ENCODE data around the gene GPD2. TPM values are rescaled to one million over a fixed set of nuclear protein-coding genes. Genes with fewer than 3 reads are reported as not detected.

Gene GPD2
- polyA plus RNA-seq, 1 donor from 2014 or later: 3.5 TPM

DNA sequence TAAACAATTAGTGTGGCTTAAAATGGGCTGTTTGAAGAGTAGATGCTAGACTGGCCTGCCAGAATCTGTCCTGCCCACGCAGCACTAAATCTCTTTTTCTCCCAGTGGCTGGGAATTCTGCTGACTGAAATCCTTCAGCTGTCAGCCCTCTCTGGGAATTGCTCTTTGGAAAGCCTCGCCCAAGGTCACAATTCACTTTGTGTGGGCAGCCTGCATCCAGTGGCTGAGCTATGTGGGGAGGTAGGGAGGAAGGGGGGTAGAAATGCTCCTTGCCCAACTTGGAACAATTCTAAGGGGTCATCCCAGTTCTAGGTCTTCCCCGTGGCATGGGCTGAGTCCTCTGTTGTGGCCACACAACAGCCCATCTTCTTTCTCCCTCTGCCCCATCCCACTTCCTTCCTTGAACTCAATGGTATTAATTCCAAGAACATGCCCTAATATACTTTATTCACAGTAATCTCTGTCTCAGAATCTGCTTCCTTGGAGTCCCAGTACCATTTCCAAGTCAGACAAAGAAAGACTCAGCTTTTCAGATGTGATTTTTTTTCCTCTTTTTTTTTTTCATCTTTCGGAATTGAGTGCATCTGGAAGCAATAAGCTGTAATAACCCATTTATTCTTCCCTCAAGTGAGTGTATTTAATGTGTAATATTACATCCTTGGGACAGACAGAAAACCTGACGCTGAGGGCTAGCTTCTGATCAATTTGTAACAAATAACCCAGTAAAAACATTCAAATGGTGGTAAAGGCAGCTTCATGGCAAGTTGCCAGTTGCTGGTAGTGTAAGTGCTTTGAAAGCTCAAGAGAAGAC is 189.4 kb downstream of the GPD2 start:
- Histone ChIP-seq H3K9ac (ENCODE audit: low read length) (no peak overlapping the region), H3K36me3 (ENCODE audit: insufficient read depth, low read length) (no peaks in the 10 kb centered on the region), H3K4me3 (ENCODE audit: low read length) (no peak overlapping the region), H3K27ac (ENCODE audit: low read length) (no peak overlapping the region), H2AFZ (ENCODE audit: low read depth, low read length) (no peak overlapping the region), H3K4me2 (ENCODE audit: low read length) (no peak overlapping the region), H3F3A (ENCODE audit: insufficient read depth, low read length, poor library complexity, severe bottlenecking) (no peaks in the 10 kb centered on the region), H3K9me2 (ENCODE audit: insufficient read depth, low read length) (no peaks in the 10 kb centered on the region), H4K20me1 (ENCODE audit: insufficient read depth) (no peaks in the 10 kb centered on the region), H3K27me3 (ENCODE audit: insufficient read depth, low read depth, low read length) (no peaks in the 10 kb centered on the region), H3K79me2 (replicated peaks; ENCODE audit: insufficient read depth, low read length) (no peaks in the 10 kb centered on the region), H3K9me3 (ENCODE audit: low read length) (no peaks in the 10 kb centered on the region)
- TF ChIP-seq EP300 (conservative IDR thresholded peaks at IDR 0.05; ENCODE audit: poor library complexity, severe bottlenecking) (no peak), EZH2 (IDR thresholded peaks at IDR 0.05; ENCODE audit: borderline replicate concordance, insufficient read depth, low read length, poor library complexity, severe bottlenecking) (no peak), MXI1 (conservative IDR thresholded peaks at IDR 0.05; ENCODE audit: poor library complexity, severe bottlenecking) (no peak), REST (IDR thresholded peaks at IDR 0.05; ENCODE audit: borderline replicate concordance) (no peak), TAF1 (IDR thresholded peaks at IDR 0.05; ENCODE audit: low read depth) (no peak), POLR2AphosphoS5 (IDR thresholded peaks at IDR 0.05) (no peak), SMC3 (conservative IDR thresholded peaks at IDR 0.05; ENCODE audit: poor library complexity) (no peak), RAD21 (conservative IDR thresholded peaks at IDR 0.05) (no peak)
- TF ChIP-seq, protein P1, sequence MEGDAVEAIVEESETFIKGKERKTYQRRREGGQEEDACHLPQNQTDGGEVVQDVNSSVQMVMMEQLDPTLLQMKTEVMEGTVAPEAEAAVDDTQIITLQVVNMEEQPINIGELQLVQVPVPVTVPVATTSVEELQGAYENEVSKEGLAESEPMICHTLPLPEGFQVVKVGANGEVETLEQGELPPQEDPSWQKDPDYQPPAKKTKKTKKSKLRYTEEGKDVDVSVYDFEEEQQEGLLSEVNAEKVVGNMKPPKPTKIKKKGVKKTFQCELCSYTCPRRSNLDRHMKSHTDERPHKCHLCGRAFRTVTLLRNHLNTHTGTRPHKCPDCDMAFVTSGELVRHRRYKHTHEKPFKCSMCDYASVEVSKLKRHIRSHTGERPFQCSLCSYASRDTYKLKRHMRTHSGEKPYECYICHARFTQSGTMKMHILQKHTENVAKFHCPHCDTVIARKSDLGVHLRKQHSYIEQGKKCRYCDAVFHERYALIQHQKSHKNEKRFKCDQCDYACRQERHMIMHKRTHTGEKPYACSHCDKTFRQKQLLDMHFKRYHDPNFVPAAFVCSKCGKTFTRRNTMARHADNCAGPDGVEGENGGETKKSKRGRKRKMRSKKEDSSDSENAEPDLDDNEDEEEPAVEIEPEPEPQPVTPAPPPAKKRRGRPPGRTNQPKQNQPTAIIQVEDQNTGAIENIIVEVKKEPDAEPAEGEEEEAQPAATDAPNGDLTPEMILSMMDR (IDR thresholded peaks at IDR 0.05; ENCODE audit: poor library complexity, severe bottlenecking): no peak

- Histone ChIP-seq H4K20me1 (ENCODE audit: insufficient read depth) (no peaks in the 10 kb centered on the region), H3K4me3 (ENCODE audit: low read length) (no peak overlapping the region), H3K9me2 (ENCODE audit: insufficient read depth, low read length) (no peaks in the 10 kb centered on the region), H3K27me3 (ENCODE audit: insufficient read depth, low read depth, low read length) (no peaks in the 10 kb centered on the region), H3K27ac (ENCODE audit: low read length) (no peak overlapping the region), H3K9me3 (ENCODE audit: low read length) (no peaks in the 10 kb centered on the region), H3K36me3 (ENCODE audit: insufficient read depth, low read length) (no peaks in the 10 kb centered on the region), H3K4me2 (ENCODE audit: low read length) (no peak overlapping the region), H3K79me2 (replicated peaks; ENCODE audit: insufficient read depth, low read length) (no peaks in the 10 kb centered on the region), H2AFZ (ENCODE audit: low read depth, low read length) (no peak overlapping the region), H3K9ac (ENCODE audit: low read length) (no peak overlapping the region), H3F3A (ENCODE audit: insufficient read depth, low read length, poor library complexity, severe bottlenecking) (no peaks in the 10 kb centered on the region)
- TF ChIP-seq EP300 (conservative IDR thresholded peaks at IDR 0.05; ENCODE audit: poor library complexity, severe bottlenecking) (no peak), TAF1 (IDR thresholded peaks at IDR 0.05; ENCODE audit: low read depth) (no peak), SMC3 (conservative IDR thresholded peaks at IDR 0.05; ENCODE audit: poor library complexity) (no peak), POLR2AphosphoS5 (IDR thresholded peaks at IDR 0.05) (no peak), RAD21 (conservative IDR thresholded peaks at IDR 0.05) (no peak)
Measured at GRCh38 chr2:156626931-156627330, 190.8 kb downstream of the GPD2 start.
